Smooth muscle cell (in vitro differentiated cells): ENCODE measurements around the gene CNN1. TPM values are rescaled to one million over a fixed set of nuclear protein-coding genes. Genes with fewer than 3 reads are reported as not detected.

ENCODE experiments used
- DNase-seq: peaks from one replicate; lab custom pipeline; 2025; ENCODE audit not compliant: unreplicated experiment; lab: John Stamatoyannopoulos, UW
- H2AFZ ChIP-seq: fragments of 200-600 bp; sonication (generic); 2 replicates; pipeline ENCODE4 v1.6.0; 2016; ENCODE audit warnings: antibody characterized with exemption, low read depth, mild to moderate bottlenecking
- H3F3A ChIP-seq: fragments of 200-600 bp; sonication (generic); 2 replicates; pipeline ENCODE4 v1.6.0; 2017; ENCODE audit warnings: antibody characterized with exemption, low read depth
- H3K27ac ChIP-seq: fragments of 200-600 bp; sonication (generic); 2 replicates; pipeline ENCODE4 v1.5.1; 2016; ENCODE audit warnings: low read depth, mild to moderate bottlenecking
- H3K27me3 ChIP-seq: fragments of 200-600 bp; sonication (generic); 2 replicates; pipeline ENCODE4 v1.6.1; 2016; ENCODE audit warnings: low read depth, mild to moderate bottlenecking
- H3K36me3 ChIP-seq: fragments of 200-600 bp; sonication (generic); 2 replicates; pipeline ENCODE4 v1.5.1; 2016; ENCODE audit warnings: low read depth
- H3K4me1 ChIP-seq: fragments of 200-600 bp; sonication (generic); 2 replicates; pipeline ENCODE4 v1.5.1; 2016; ENCODE audit warnings: low read depth
- H3K4me2 ChIP-seq: fragments of 200-600 bp; sonication (generic); 2 replicates; pipeline ENCODE4 v1.6.0; 2016; ENCODE audit warnings: mild to moderate bottlenecking
- H3K4me3 ChIP-seq: fragments of 200-600 bp; sonication (generic); 2 replicates; pipeline ENCODE4 v1.5.1; 2016; ENCODE audit warnings: mild to moderate bottlenecking
- H3K79me2 ChIP-seq: fragments of 200-600 bp; sonication (generic); 2 replicates; pipeline ENCODE4 v1.6.0; 2016; ENCODE audit warnings: low read depth, mild to moderate bottlenecking
- H3K9ac ChIP-seq: fragments of 200-600 bp; sonication (generic); 2 replicates; pipeline ENCODE4 v1.6.0; 2016; ENCODE audit warnings: low read depth
- H3K9me3 ChIP-seq: fragments of 200-600 bp; sonication (generic); replicated peaks from 2 replicates; pipeline ENCODE4 v1.5.1; 2016; ENCODE audit warnings: low read depth
- H4K20me1 ChIP-seq: fragments of 200-600 bp; sonication (generic); 2 replicates; pipeline ENCODE4 v1.6.0; 2016; ENCODE audit warnings: low read depth
- CTCF ChIP-seq: fragments of 200-600 bp; sonication (generic); IDR thresholded peaks from 2 replicates; pipeline ENCODE4 v1.5.1; 2017; ENCODE audit warnings: borderline replicate concordance, mild to moderate bottlenecking, antibody characterized with exemption; ENCODE audit not compliant: insufficient read depth, poor library complexity, severe bottlenecking
- WGBS: methylation state at CpG from one replicate; pipeline ENCODE4 v1.1.7; 2016; ENCODE audit warnings: low lambda C conversion rate; 5-methylcytosine and 5-hydroxymethylcytosine counted together
- polyA plus RNA-seq: library from polyadenylated mRNA; unstranded; fragments of >200 nt; fragmentation: Nextera tagmentation; extraction: Ambion mirVana; gene quantifications from 2 replicates; pipeline ENCODE4 v1.2.1, GENCODE V29; 2016
- total RNA-seq: library from RNA; depleted of rRNA; stranded (reverse); fragments of >200 nt; gene quantifications from 2 replicates; pipeline ENCODE4 v1.2.3, GENCODE V29; 2014

The CNN1 gene
- total and polyA plus RNA-seq, 2 experiments from 2014 or later: 72.8 to 99.5 TPM

GRCh38 chr19:11505504-11506100, 33.0 kb upstream of the CNN1 start, which contains the start of gene ZNF653:
Gene ZNF653, minus strand, starts transcription at chr19:11505839. Its CDS starts 53 bp downstream, at chr19:11505786.
- Histone ChIP-seq H3K27me3 (no peaks in the 10 kb centered on the region), H3K9me3 (no peaks in the 10 kb centered on the region), H3K4me3 (peak within 1 kb of the TSS; percentile 78), H3K4me2 (peak within 1 kb of the TSS; percentile 87), H3K79me2 (no peaks in the 10 kb centered on the region), H2AFZ (peak within 1 kb of the TSS; percentile 73), H3F3A (no peaks in the 10 kb centered on the region), H3K9ac (peak within 1 kb of the TSS; percentile 92), H3K27ac (peak within 1 kb of the TSS; percentile 72), H3K4me1 (peaks cover 6% of the 10 kb centered on the region), H3K36me3 (no peaks in the 10 kb centered on the region), H4K20me1 (no peaks in the 10 kb centered on the region)
- TF ChIP-seq CTCF: no peak
- WGBS: under 1% methylated on average over 33 of the region's 65 CpGs
- DNase-seq: peak; percentile 85

- Histone ChIP-seq H3K9me3 (no peaks in the 10 kb centered on the region), H3K36me3 (no peaks in the 10 kb centered on the region), H2AFZ (peak overlapping the region; percentile 13), H3K79me2 (no peaks in the 10 kb centered on the region), H3K9ac (no peak overlapping the region), H3F3A (no peaks in the 10 kb centered on the region), H3K27ac (no peak overlapping the region), H3K4me2 (peak overlapping the region; percentile 87), H4K20me1 (no peaks in the 10 kb centered on the region), H3K27me3 (no peaks in the 10 kb centered on the region), H3K4me1 (peaks cover 6% of the 10 kb centered on the region), H3K4me3 (peak overlapping the region; percentile 78)
- no peak for TF ChIP-seq CTCF
- no peak for DNase-seq
- 70% methylated on average over 20 of the region's 20 CpGs for WGBS
Measured at GRCh38 chr19:11506101-11506555, 32.5 kb upstream of the CNN1 start.

GRCh38 chr19:11506967-11507366, 31.7 kb upstream of the CNN1 start:
- H3K36me3 ChIP-seq: no peaks in the 10 kb centered on the region
- no peak overlapping the region for H3K9ac ChIP-seq
- 96% methylated on average over 6 of the region's 6 CpGs for WGBS
- no peak overlapping the region for H2AFZ ChIP-seq
- no peaks in the 10 kb centered on the region for H3K9me3 ChIP-seq
- H3K79me2 ChIP-seq: no peaks in the 10 kb centered on the region
- H3K4me2 ChIP-seq: no peak overlapping the region
- no peak for TF ChIP-seq CTCF
- no peak overlapping the region for H3K27ac ChIP-seq
- peaks cover 6% of the 10 kb centered on the region for H3K4me1 ChIP-seq
- DNase-seq: no peak
- H3K4me3 ChIP-seq: no peak overlapping the region
- H3K27me3 ChIP-seq: no peaks in the 10 kb centered on the region
- no peaks in the 10 kb centered on the region for H4K20me1 ChIP-seq
- no peaks in the 10 kb centered on the region for H3F3A ChIP-seq
